Chondrocyte (in vitro differentiated cells): ENCODE data around the gene DNAJC7. TPM values are rescaled to one million over a fixed set of nuclear protein-coding genes. Genes with fewer than 3 reads are reported as not detected.
"Not testable (repeated sequence)": the region's sequence is repeated elsewhere in the genome, so short reads cannot be mapped to it uniquely, and the experiment has no call there.

Source experiments
- DNase-seq: peaks from one replicate; pipeline ENCODE4 v3.0.0; 2021; ENCODE audit warnings: mixed read lengths, low spot score
- H3K27ac Mint-ChIP-seq: one replicate; pipeline ENCODE4 v1.8.0; 2021; ENCODE audit warnings: mild to moderate bottlenecking, moderate library complexity, mixed read lengths; ENCODE audit not compliant: unreplicated experiment
- H3K27me3 Mint-ChIP-seq: 2 replicates; pipeline ENCODE4 v1.8.0; 2021; ENCODE audit warnings: low read depth, mixed read lengths
- H3K36me3 Mint-ChIP-seq: 2 replicates; pipeline ENCODE4 v1.8.0; 2021; ENCODE audit warnings: low read depth, mixed read lengths
- H3K4me1 Mint-ChIP-seq: 2 replicates; pipeline ENCODE4 v1.8.0; 2021; ENCODE audit warnings: low read depth, mild to moderate bottlenecking, mixed read lengths
- H3K4me3 Mint-ChIP-seq: one replicate; pipeline ENCODE4 v1.8.0; 2021; ENCODE audit warnings: mild to moderate bottlenecking, moderate library complexity, mixed read lengths; ENCODE audit not compliant: unreplicated experiment
- H3K9me3 Mint-ChIP-seq: 2 replicates; pipeline ENCODE4 v1.8.0; 2021; ENCODE audit warnings: low read depth, mixed read lengths
- CTCF ChIP-seq: fragments of 200-600 bp; sonication (generic); IDR thresholded peaks from 2 replicates; pipeline ENCODE4 v1.5.0; 2021; ENCODE audit warnings: antibody characterized with exemption, mild to moderate bottlenecking, moderate library complexity
- total RNA-seq: library from RNA; stranded (reverse); gene quantifications from 3 replicates; pipeline ENCODE4 v1.2.1, GENCODE V29; 2021

The DNAJC7 gene
- total RNA-seq, 1 donor from 2014 or later = 51.2 TPM

- no peaks in the 10 kb centered on the region for H3K4me1 Mint-ChIP-seq
- TF ChIP-seq CTCF = no peak
- H3K36me3 Mint-ChIP-seq = no peaks in the 10 kb centered on the region
- no peaks in the 10 kb centered on the region for H3K27me3 Mint-ChIP-seq
- DNase-seq = no peak
- H3K9me3 Mint-ChIP-seq = no peaks in the 10 kb centered on the region
- no peak overlapping the region for H3K27ac Mint-ChIP-seq
- H3K4me3 Mint-ChIP-seq = no peak overlapping the region
These were observed 77.5 kb downstream of the DNAJC7 start for GRCh38 chr17:41939693-41940090.

- Mint-ChIP-seq H3K27ac (no peak overlapping the region), H3K9me3 (no peaks in the 10 kb centered on the region), H3K36me3 (no peaks in the 10 kb centered on the region), H3K4me1 (no peaks in the 10 kb centered on the region), H3K27me3 (no peaks in the 10 kb centered on the region), H3K4me3 (no peak overlapping the region)
- DNase-seq = no peak
- TF ChIP-seq CTCF = no peak
These were observed 78.1 kb downstream of the DNAJC7 start for GRCh38 chr17:41939044-41939692.

GRCh38 chr17:41937970-41938954 is 79.0 kb downstream of the DNAJC7 start:
- no peaks in the 10 kb centered on the region for H3K27me3 Mint-ChIP-seq
- no peak for TF ChIP-seq CTCF
- no peaks in the 10 kb centered on the region for H3K36me3 Mint-ChIP-seq
- no peak for DNase-seq
- no peaks in the 10 kb centered on the region for H3K4me1 Mint-ChIP-seq
- no peak overlapping the region for H3K27ac Mint-ChIP-seq
- no peaks in the 10 kb centered on the region for H3K9me3 Mint-ChIP-seq
- no peak overlapping the region for H3K4me3 Mint-ChIP-seq

GRCh38 chr17:41935641-41936040 is 81.6 kb downstream of the DNAJC7 start:
- H3K36me3 Mint-ChIP-seq = no peaks in the 10 kb centered on the region
- H3K27ac Mint-ChIP-seq = no peak overlapping the region
- H3K9me3 Mint-ChIP-seq = no peaks in the 10 kb centered on the region
- no peaks in the 10 kb centered on the region for H3K27me3 Mint-ChIP-seq
- no peak for DNase-seq
- H3K4me3 Mint-ChIP-seq = no peak overlapping the region
- H3K4me1 Mint-ChIP-seq = peaks cover 4% of the 10 kb centered on the region
- TF ChIP-seq CTCF = no peak

GRCh38 chr17:41932816-41933389 is 84.3 kb downstream of the DNAJC7 start:
- Mint-ChIP-seq H3K4me3 (no peak overlapping the region), H3K4me1 (peaks cover 23% of the 10 kb centered on the region), H3K27ac (no peak overlapping the region), H3K36me3 (no peaks in the 10 kb centered on the region), H3K27me3 (no peaks in the 10 kb centered on the region), H3K9me3 (no peaks in the 10 kb centered on the region)
- DNase-seq = no peak
- TF ChIP-seq CTCF = no peak

GRCh38 chr17:41931715-41932114 is 85.5 kb downstream of the DNAJC7 start:
- H3K27ac Mint-ChIP-seq, H3K4me3 Mint-ChIP-seq, H3K27me3 Mint-ChIP-seq, DNase-seq, H3K36me3 Mint-ChIP-seq, H3K9me3 Mint-ChIP-seq: not testable (repeated sequence)
- H3K4me1 Mint-ChIP-seq = peaks cover 23% of the 10 kb centered on the region

GRCh38 chr17:41930833-41931156 is 86.4 kb downstream of the DNAJC7 start:
- Mint-ChIP-seq H3K4me3 (peak overlapping the region; percentile 88), H3K4me1 (peaks cover 23% of the 10 kb centered on the region), H3K27ac (peak overlapping the region; percentile 97)
- not testable (repeated sequence) for DNase-seq, H3K36me3 Mint-ChIP-seq, H3K27me3 Mint-ChIP-seq, H3K9me3 Mint-ChIP-seq
